Measurements from ENCODE around the gene PTPA. TPM values are rescaled to one million over a fixed set of nuclear protein-coding genes. Genes with fewer than 3 reads are reported as not detected.

Gene PTPA
- total RNA-seq, 1 donor from 2014 or later, result 115 TPM

DNA sequence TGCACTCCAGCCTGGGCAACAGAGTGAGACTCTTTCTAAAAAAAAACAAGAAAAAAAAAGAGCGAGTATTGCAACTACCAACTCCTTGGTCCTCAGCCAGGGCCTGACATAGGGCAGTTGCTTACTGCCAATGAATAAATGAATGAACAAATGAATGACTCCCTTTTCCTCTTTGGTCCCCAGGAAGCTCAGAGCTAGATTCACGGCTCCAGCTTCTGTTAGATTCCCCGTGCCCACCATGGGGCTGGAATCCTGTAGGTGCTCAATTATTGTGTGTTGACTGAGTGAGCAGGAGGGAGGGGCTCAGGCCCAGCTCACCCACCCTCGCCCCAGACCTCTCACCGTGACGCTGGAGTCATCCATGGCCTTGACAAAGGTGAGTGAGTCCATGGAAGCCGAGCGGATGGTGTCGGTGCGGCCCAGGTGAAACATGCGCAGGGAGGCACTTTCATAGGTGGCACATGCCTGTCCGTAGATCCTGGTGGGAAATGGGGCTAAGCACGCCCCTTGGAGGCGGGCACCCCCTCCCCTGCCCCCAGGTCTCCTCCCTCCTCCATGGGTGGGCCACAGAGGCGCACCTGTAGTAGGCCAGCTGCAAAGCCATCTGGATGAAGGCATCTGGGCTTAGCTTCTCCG, 13.4 kb upstream of the PTPA start:
- TF ChIP-seq, protein P1, sequence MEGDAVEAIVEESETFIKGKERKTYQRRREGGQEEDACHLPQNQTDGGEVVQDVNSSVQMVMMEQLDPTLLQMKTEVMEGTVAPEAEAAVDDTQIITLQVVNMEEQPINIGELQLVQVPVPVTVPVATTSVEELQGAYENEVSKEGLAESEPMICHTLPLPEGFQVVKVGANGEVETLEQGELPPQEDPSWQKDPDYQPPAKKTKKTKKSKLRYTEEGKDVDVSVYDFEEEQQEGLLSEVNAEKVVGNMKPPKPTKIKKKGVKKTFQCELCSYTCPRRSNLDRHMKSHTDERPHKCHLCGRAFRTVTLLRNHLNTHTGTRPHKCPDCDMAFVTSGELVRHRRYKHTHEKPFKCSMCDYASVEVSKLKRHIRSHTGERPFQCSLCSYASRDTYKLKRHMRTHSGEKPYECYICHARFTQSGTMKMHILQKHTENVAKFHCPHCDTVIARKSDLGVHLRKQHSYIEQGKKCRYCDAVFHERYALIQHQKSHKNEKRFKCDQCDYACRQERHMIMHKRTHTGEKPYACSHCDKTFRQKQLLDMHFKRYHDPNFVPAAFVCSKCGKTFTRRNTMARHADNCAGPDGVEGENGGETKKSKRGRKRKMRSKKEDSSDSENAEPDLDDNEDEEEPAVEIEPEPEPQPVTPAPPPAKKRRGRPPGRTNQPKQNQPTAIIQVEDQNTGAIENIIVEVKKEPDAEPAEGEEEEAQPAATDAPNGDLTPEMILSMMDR (IDR thresholded peaks at IDR 0.05), result no peak
- H3K4me3 ChIP-seq, result no peak overlapping the region
- no peaks in the 10 kb centered on the region for H3K27me3 ChIP-seq
- ATAC-seq (no peak), DNase-seq (no peak)
- peaks cover 9% of the 10 kb centered on the region for H3K36me3 ChIP-seq
- no peaks in the 10 kb centered on the region for H3K4me1 ChIP-seq
- no peaks in the 10 kb centered on the region for H3K9me3 ChIP-seq
- intact Hi-C loops (cut with DNase I), result no loop called here
- no peak overlapping the region for H3K27ac ChIP-seq

DNA sequence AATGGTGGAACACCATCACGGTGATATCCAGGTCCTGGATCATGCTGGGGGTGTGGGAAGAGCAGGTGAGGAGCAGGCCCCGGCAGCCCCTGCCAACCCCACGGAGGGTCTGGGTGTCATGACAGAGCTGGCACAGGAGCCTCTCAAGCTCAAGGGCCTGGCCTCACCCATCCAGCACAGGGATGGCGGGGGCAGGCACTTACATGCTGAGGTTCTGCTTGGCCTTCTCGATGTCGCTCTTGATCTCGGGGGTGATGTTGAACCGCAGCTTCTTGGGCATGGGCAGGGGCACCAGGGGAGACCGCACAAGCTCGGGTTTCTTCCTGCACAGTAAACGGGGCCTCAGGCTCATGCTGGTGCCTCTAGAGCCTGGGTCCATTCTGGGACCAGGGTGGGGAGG, 12.9 kb upstream of the PTPA start:
- DNase-seq (no peak), ATAC-seq (no peak)
- intact Hi-C loops (cut with DNase I), result no loop called here
- Histone ChIP-seq H3K36me3 (peaks cover 9% of the 10 kb centered on the region), H3K27me3 (no peaks in the 10 kb centered on the region), H3K27ac (no peak overlapping the region), H3K9me3 (no peaks in the 10 kb centered on the region), H3K4me1 (no peaks in the 10 kb centered on the region), H3K4me3 (no peak overlapping the region)
- TF ChIP-seq, protein P1 (IDR thresholded peaks at IDR 0.05), result no peak

DNA sequence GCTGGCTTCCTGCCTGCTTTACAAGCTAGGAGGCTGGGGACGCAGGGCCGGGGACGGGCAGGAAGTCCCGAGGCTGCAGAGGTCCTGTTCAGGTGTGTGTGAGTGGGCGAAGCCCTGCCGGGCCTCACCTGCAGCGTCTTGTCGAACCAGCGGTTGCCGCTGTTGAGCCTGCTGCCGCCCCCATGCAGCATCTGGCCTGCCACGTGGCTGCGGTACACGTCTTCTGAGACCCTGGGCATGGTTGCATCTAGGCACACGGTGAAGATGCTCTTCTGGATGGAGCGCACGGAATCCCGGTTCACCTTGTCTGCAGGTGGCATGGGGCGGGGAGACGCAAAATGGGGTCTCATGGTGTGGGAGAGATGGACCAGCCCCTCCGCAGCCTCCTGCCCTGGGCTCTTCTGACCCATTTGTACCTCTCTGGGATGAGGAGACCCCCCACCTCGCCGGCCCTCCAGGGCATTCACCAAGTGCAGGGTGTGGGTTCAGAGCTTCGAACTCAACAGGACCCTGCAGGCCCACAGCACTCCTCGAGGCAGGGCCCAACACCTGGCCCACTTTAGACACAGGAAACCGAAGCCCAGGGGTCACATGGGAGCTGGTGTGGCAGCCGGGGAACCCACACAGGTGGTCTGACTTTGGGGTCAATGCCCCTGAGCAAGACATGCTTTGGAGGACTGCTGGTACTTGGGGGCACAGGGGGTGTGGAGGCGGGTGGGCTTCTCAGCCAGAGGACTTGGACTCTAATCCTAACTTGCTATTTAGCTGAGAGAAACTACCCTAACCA, 10.6 kb upstream of the PTPA start:
- no peak for ATAC-seq

DNA sequence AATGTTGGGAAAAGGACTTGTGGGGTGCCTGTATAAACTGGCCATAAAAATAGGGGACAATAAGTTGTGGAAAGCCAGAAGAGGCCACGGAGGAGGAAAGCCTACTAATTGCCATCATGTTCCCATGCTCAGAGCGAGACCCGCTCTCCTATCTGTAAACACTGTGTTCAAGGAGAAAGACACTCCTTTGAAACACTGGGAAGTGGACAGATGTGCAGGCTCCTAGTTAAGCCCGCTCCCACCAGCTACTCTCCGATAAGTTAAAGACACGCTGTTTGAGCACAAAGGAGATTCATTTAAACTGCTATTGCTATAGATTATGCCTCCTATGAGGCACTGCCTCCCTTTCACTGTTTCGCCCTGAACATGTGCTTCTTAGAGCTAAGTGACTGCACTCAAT, 9.9 kb upstream of the PTPA start:
- H3K9me3 ChIP-seq, result no peaks in the 10 kb centered on the region
- no peak overlapping the region for H3K27ac ChIP-seq
- H3K36me3 ChIP-seq, result peaks cover 2% of the 10 kb centered on the region
- no peaks in the 10 kb centered on the region for H3K27me3 ChIP-seq
- no peak for ATAC-seq
- no peak for DNase-seq
- intact Hi-C loops (cut with DNase I), result no loop called here
- H3K4me1 ChIP-seq, result no peaks in the 10 kb centered on the region
- H3K4me3 ChIP-seq, result no peak overlapping the region
- TF ChIP-seq, protein P1 (IDR thresholded peaks at IDR 0.05), result no peak

More for the DNA sequence above, 10.6 kb upstream of the PTPA start:
- Histone ChIP-seq H3K36me3 (peaks cover 9% of the 10 kb centered on the region), H3K27me3 (no peaks in the 10 kb centered on the region), H3K4me1 (no peaks in the 10 kb centered on the region), H3K4me3 (no peak overlapping the region), H3K27ac (no peak overlapping the region), H3K9me3 (no peaks in the 10 kb centered on the region)
- TF ChIP-seq, protein P1 (IDR thresholded peaks at IDR 0.05), result no peak
- no peak for DNase-seq
- intact Hi-C loops (cut with DNase I), result no loop called here

DNA sequence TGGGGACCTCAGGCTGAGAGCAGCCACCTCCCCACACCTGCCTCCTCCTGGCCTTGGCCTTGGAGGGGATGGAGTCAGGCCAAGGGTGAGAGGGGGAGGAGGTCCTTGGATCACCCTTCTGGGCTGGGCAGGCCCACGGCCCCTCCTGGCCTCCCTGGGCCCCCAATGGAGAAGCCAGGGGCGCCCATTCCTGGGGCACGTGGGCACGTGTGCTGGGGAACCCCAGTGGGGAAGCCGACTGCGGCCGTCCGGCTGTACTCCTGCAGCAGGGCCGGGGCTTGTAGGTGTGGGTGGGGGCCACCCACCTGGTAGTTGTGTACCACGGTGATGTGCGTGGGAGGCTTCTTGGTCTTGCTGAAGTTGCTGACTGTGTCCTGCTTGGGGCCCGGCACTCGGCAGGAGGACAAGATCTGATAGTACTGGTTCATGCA, 9.1 kb upstream of the PTPA start:
- TF ChIP-seq, protein P1 (IDR thresholded peaks at IDR 0.05), result no peak
- no peak overlapping the region for H3K27ac ChIP-seq
- no peaks in the 10 kb centered on the region for H3K36me3 ChIP-seq
- intact Hi-C loops (cut with DNase I), result no loop called here
- no peaks in the 10 kb centered on the region for H3K27me3 ChIP-seq
- no peaks in the 10 kb centered on the region for H3K4me1 ChIP-seq
- no peak overlapping the region for H3K4me3 ChIP-seq
- ATAC-seq, result no peak
- no peak for DNase-seq
- no peaks in the 10 kb centered on the region for H3K9me3 ChIP-seq
